CD14-positive monocyte (primary cell): Measurements from ENCODE around the gene BCAR1. TPM values are rescaled to one million over a fixed set of nuclear protein-coding genes. Genes with fewer than 3 reads are reported as not detected.
"Not testable (repeated sequence)": the region's sequence is repeated elsewhere in the genome, so short reads cannot be mapped to it uniquely, and the experiment has no call there.

Experiments
- DNase-seq, 3 donors: peaks; one replicate each; pipeline ENCODE4 v3.0.0-alpha.2; 2011 to 2022
- H2AFZ ChIP-seq: 2 replicates; pipeline ENCODE4 v1.6.0; 2012; ENCODE audit warnings: mild to moderate bottlenecking, low read depth, low read length, inconsistent platforms; ENCODE audit not compliant: insufficient read depth, poor library complexity, severe bottlenecking
- H3K27ac ChIP-seq, 2 donors: 1 replicate in 1 of 2; 2 replicates in 1 of 2; pipeline ENCODE4 v1.5.1; 2012 to 2013; ENCODE audit warnings: low read length in 2 of 2, control low read depth in 1 of 2, inconsistent platforms in 1 of 2, low read depth in 1 of 2, mild to moderate bottlenecking in 1 of 2
- H3K27me3 ChIP-seq, 2 donors: one replicate each; pipeline versions ENCODE4 v1.6.0 to v1.6.1; 2011 to 2013; ENCODE audit warnings: low read length in 2 of 2; ENCODE audit not compliant: control insufficient read depth in 2 of 2, insufficient read depth in 2 of 2
- H3K36me3 ChIP-seq, 2 donors: replicated peaks in 1 of 2; 1 replicate in 1 of 2; 2 replicates in 1 of 2; pipeline versions ENCODE4 v1.5.1 to v1.6.1; 2012 to 2013; ENCODE audit warnings: low read length in 2 of 2, control low read depth in 1 of 2, inconsistent platforms in 1 of 2, mild to moderate bottlenecking in 1 of 2; ENCODE audit not compliant: insufficient read depth in 2 of 2, control insufficient read depth in 1 of 2
- H3K4me1 ChIP-seq, 2 donors: 1 replicate in 1 of 2; 2 replicates in 1 of 2; pipeline versions ENCODE4 v1.5.1 to v1.6.1; 2012 to 2013; ENCODE audit warnings: low read length in 2 of 2, control low read depth in 1 of 2, inconsistent platforms in 1 of 2, mild to moderate bottlenecking in 1 of 2, moderate library complexity in 1 of 2; ENCODE audit not compliant: insufficient read depth in 2 of 2, control insufficient read depth in 1 of 2
- H3K4me2 ChIP-seq: replicated peaks from 2 replicates; pipeline ENCODE3; 2012; ENCODE audit warnings: low read length, moderate library complexity, mild to moderate bottlenecking; ENCODE audit not compliant: poor library complexity, severe bottlenecking; ENCODE audit errors: extremely low read depth
- H3K4me3 ChIP-seq, 3 experiments: fragments of 200-600 bp in 1 of 3; sonication (generic) in 1 of 3; replicated peaks in 1 of 3; 1 replicate in 2 of 3; 2 replicates in 1 of 3; pipeline ENCODE4 v1.5.1; 2011 to 2013; ENCODE audit warnings: low read length in 3 of 3, mild to moderate bottlenecking in 3 of 3, control low read depth in 2 of 3, low read depth in 2 of 3, inconsistent platforms in 1 of 3, moderate library complexity in 1 of 3
- H3K79me2 ChIP-seq: 2 replicates; pipeline ENCODE4 v1.6.0; 2012; ENCODE audit warnings: mild to moderate bottlenecking, control low read depth, inconsistent platforms, low read length, moderate library complexity; ENCODE audit not compliant: insufficient read depth
- H3K9ac ChIP-seq: 2 replicates; pipeline ENCODE4 v1.6.0; 2017; ENCODE audit warnings: low read length, mild to moderate bottlenecking; ENCODE audit not compliant: insufficient read depth, poor library complexity, severe bottlenecking
- H3K9me3 ChIP-seq, 2 donors: replicated peaks in 1 of 2; 1 replicate in 1 of 2; 2 replicates in 1 of 2; pipeline versions ENCODE4 v1.5.1 to v1.6.1; 2012 to 2013; ENCODE audit warnings: low read length in 2 of 2, control low read depth in 1 of 2; ENCODE audit not compliant: control insufficient read depth in 1 of 2, insufficient read depth in 1 of 2
- H4K20me1 ChIP-seq: 2 replicates; pipeline ENCODE4 v1.6.0; 2012; ENCODE audit warnings: mild to moderate bottlenecking, low read length, control low read depth, moderate library complexity; ENCODE audit not compliant: insufficient read depth
- H3K27ac Mint-ChIP-seq, 7 donors: one replicate each; pipeline ENCODE4 v1.8.0; 2020; ENCODE audit warnings: mild to moderate bottlenecking in 7 of 7, mixed read lengths in 7 of 7, moderate library complexity in 6 of 7, inconsistent platforms in 2 of 7
- H3K27me3 Mint-ChIP-seq, 3 donors: one replicate each; pipeline ENCODE4 v1.8.0; 2021 to 2022; ENCODE audit warnings: low read depth in 3 of 3, mild to moderate bottlenecking in 3 of 3, mixed read lengths in 3 of 3, moderate library complexity in 3 of 3, inconsistent platforms in 1 of 3
- H3K36me3 Mint-ChIP-seq, 2 donors: one replicate each; pipeline ENCODE4 v1.8.0; 2020; ENCODE audit warnings: mixed read lengths in 2 of 2, inconsistent platforms in 1 of 2, mild to moderate bottlenecking in 1 of 2
- H3K4me1 Mint-ChIP-seq: one replicate; pipeline ENCODE4 v1.8.0; 2020; ENCODE audit warnings: mild to moderate bottlenecking, mixed read lengths
- H3K4me3 Mint-ChIP-seq, 2 donors: one replicate each; pipeline ENCODE4 v1.8.0; 2020; ENCODE audit warnings: mild to moderate bottlenecking in 2 of 2, mixed read lengths in 2 of 2, moderate library complexity in 1 of 2
- H3K9me3 Mint-ChIP-seq, 7 donors: one replicate each; pipeline ENCODE4 v1.8.0; 2020 to 2022; ENCODE audit warnings: mixed read lengths in 7 of 7, mild to moderate bottlenecking in 6 of 7, moderate library complexity in 6 of 7, inconsistent platforms in 2 of 7
- CTCF ChIP-seq: fragments of 200-600 bp; IDR thresholded peaks from one replicate; pipeline ENCODE4 v1.8.0; 2022; ENCODE audit warnings: antibody characterized with exemption, mild to moderate bottlenecking
- WGBS: methylation state at CpG from one replicate; pipeline ENCODE4 v1.1.5; 2013; ENCODE audit warnings: missing lambda C conversion rate; ENCODE audit not compliant: insufficient coverage; 5-methylcytosine and 5-hydroxymethylcytosine counted together
- intact Hi-C, 2 donors: fragments of 100-400 bp; cut with micrococcal nuclease; formaldehyde crosslinking; loops; one replicate each; pipeline versions ENCODE4 v1.15.0 to v1.15.1; 2023
- polyA plus RNA-seq, 3 donors: library from polyadenylated mRNA; depleted of rRNA in 1 of 3; unstranded in 2 of 3; stranded (reverse) in 1 of 3; fragments of 300-500 nt in 2 of 3; fragments of >200 nt in 1 of 3; fragmentation: Illumina TruSeq in 2 of 3; gene quantifications; 1 replicate in 2 of 3; 2 replicates in 1 of 3; pipeline ENCODE4 v1.2.3, GENCODE V29; 2012 to 2021

The BCAR1 gene
- polyA plus RNA-seq, 3 donors = not detected

- intact Hi-C loops = no loop called here
- Histone ChIP-seq H3K79me2 (no peaks in the 10 kb centered on the region), H3K9me3 (no peaks in the 10 kb centered on the region), H3K36me3 (no peaks in the 10 kb centered on the region), H2AFZ (peak overlapping the region; percentile 37), H3K9ac (no peak overlapping the region), H3K27me3 (peaks cover 0 to 81% of the 10 kb centered on the region in 2 donors), H3K4me3 (no peak overlapping the region), H4K20me1 (no peaks in the 10 kb centered on the region), H3K27ac (no peak overlapping the region), H3K4me2 (no peak overlapping the region), H3K4me1 (peaks cover 13 to 15% of the 10 kb centered on the region in 2 donors)
- TF ChIP-seq CTCF = no peak
- Mint-ChIP-seq H3K4me3 (peak overlapping the region in 1 of 2 donors; percentile 67), H3K27me3 (peaks cover 74 to 97% (median 78%) of the 10 kb centered on the region in 3 donors), H3K27ac (peak overlapping the region in 2 of 7 donors; percentile 54 to 56), H3K9me3 (peaks cover 0 to 6% (median 2%) of the 10 kb centered on the region in 7 donors), H3K36me3 (no peaks in the 10 kb centered on the region), H3K4me1 (peaks cover 11% of the 10 kb centered on the region)
- WGBS = 91% methylated on average over 5 of the region's 7 CpGs
- peak; percentile 11 to 37 (median 12) for DNase-seq
These were observed 7.1 kb downstream of the BCAR1 start for GRCh38 chr16:75244225-75244809.

GRCh38 chr16:75243667-75244224, 7.7 kb downstream of the BCAR1 start:
- H3K4me2 ChIP-seq = no peak overlapping the region
- H3K9me3 ChIP-seq = no peaks in the 10 kb centered on the region
- H4K20me1 ChIP-seq = no peaks in the 10 kb centered on the region
- H3K4me1 ChIP-seq = peaks cover 13 to 15% of the 10 kb centered on the region in 2 donors
- peak overlapping the region in 1 of 7 donors; percentile 43 for H3K27ac Mint-ChIP-seq
- DNase-seq = no peak
- no peak overlapping the region for H2AFZ ChIP-seq
- no peaks in the 10 kb centered on the region for H3K36me3 ChIP-seq
- intact Hi-C loops = no loop called here
- no peak overlapping the region for H3K4me3 ChIP-seq
- H3K4me3 Mint-ChIP-seq = peak overlapping the region in 1 of 2 donors; percentile 68
- peaks cover 0 to 81% of the 10 kb centered on the region in 2 donors for H3K27me3 ChIP-seq
- no peaks in the 10 kb centered on the region for H3K79me2 ChIP-seq
- 93% methylated on average over 16 of the region's 20 CpGs for WGBS
- peaks cover 0 to 6% (median 2%) of the 10 kb centered on the region in 7 donors for H3K9me3 Mint-ChIP-seq
- no peak overlapping the region for H3K27ac ChIP-seq
- peaks cover 69 to 97% (median 78%) of the 10 kb centered on the region in 3 donors for H3K27me3 Mint-ChIP-seq
- no peak for TF ChIP-seq CTCF
- H3K4me1 Mint-ChIP-seq = peaks cover 11% of the 10 kb centered on the region
- H3K9ac ChIP-seq = no peak overlapping the region
- H3K36me3 Mint-ChIP-seq = no peaks in the 10 kb centered on the region

GRCh38 chr16:75242436-75243078, 8.9 kb downstream of the BCAR1 start:
- H3K4me1 ChIP-seq = peaks cover 13 to 15% of the 10 kb centered on the region in 2 donors
- H3K36me3 ChIP-seq, H3K9ac ChIP-seq, H2AFZ ChIP-seq, intact Hi-C loops, H3K27ac ChIP-seq, DNase-seq, H3K79me2 ChIP-seq, H4K20me1 ChIP-seq, H3K4me3 ChIP-seq, H3K9me3 ChIP-seq, H3K36me3 Mint-ChIP-seq, H3K9me3 Mint-ChIP-seq, H3K4me2 ChIP-seq: not testable (repeated sequence)
- peaks cover 0 to 79% of the 10 kb centered on the region in 2 donors for H3K27me3 ChIP-seq
- Mint-ChIP-seq H3K27ac (peak overlapping the region in 1 of 7 donors; percentile 77), H3K27me3 (peaks cover 58 to 97% (median 71%) of the 10 kb centered on the region in 3 donors), H3K4me1 (peaks cover 11% of the 10 kb centered on the region), H3K4me3 (peak overlapping the region in 1 of 2 donors; percentile 58)
- 92% methylated on average over 26 of the region's 27 CpGs for WGBS
